DND-41 (cell line): ENCODE results near the gene MOBP.

Experiments
- ATAC-seq: fragments of 200-7000 bp; cut with Tn5 transposase; 3 replicates; pipeline ENCODE4 v1.9.1; 2021; ENCODE audit warnings: low read depth; ENCODE audit not compliant: insufficient read depth
- DNase-seq: peaks from one replicate; pipeline ENCODE4 v3.0.0-alpha.2; 2020
- H2AFZ ChIP-seq: 2 replicates; pipeline ENCODE4 v1.6.0; 2012; ENCODE audit warnings: low read depth, low read length
- H3K27ac ChIP-seq: 2 replicates; pipeline ENCODE4 v1.5.1; 2012; ENCODE audit warnings: low read length, inconsistent platforms
- H3K27me3 ChIP-seq: fragments of 200-600 bp; sonication (generic); 2 replicates; pipeline ENCODE4 v1.6.0; 2012; ENCODE audit warnings: low read length, mild to moderate bottlenecking, inconsistent platforms; ENCODE audit not compliant: insufficient read depth, poor library complexity
- H3K36me3 ChIP-seq: 2 replicates; pipeline ENCODE4 v1.5.1; 2012; ENCODE audit warnings: low read length, inconsistent platforms; ENCODE audit not compliant: insufficient read depth
- H3K4me1 ChIP-seq: 2 replicates; pipeline ENCODE4 v1.5.1; 2012; ENCODE audit warnings: mild to moderate bottlenecking, low read length; ENCODE audit not compliant: insufficient read depth
- H3K4me2 ChIP-seq: 2 replicates; pipeline ENCODE4 v1.6.0; 2012; ENCODE audit warnings: mild to moderate bottlenecking, moderate library complexity, low read length, inconsistent platforms; ENCODE audit not compliant: insufficient read depth
- H3K4me3 ChIP-seq, 2 experiments: fragments of 200-600 bp in 1 of 2; shearing (Covaris generic) in 1 of 2; 2 replicates each; pipeline ENCODE4 v1.5.1; 2012 to 2016; ENCODE audit warnings: inconsistent platforms in 2 of 2, low read length in 2 of 2, mild to moderate bottlenecking in 2 of 2, low read depth in 1 of 2, moderate library complexity in 1 of 2
- H3K79me2 ChIP-seq: 2 replicates; pipeline ENCODE4 v1.6.0; 2012; ENCODE audit warnings: low read length, inconsistent platforms; ENCODE audit not compliant: insufficient read depth
- H3K9ac ChIP-seq: 2 replicates; pipeline ENCODE4 v1.6.0; 2012; ENCODE audit warnings: low read depth, mild to moderate bottlenecking, inconsistent platforms, low read length, moderate library complexity
- H3K9me3 ChIP-seq: 2 replicates; pipeline ENCODE4 v1.5.1; 2012; ENCODE audit warnings: low read length, moderate library complexity, mild to moderate bottlenecking, inconsistent platforms; ENCODE audit not compliant: insufficient read depth, severe bottlenecking
- H4K20me1 ChIP-seq: 2 replicates; pipeline ENCODE4 v1.6.0; 2012; ENCODE audit warnings: low read length; ENCODE audit not compliant: insufficient read depth
- EZH2 ChIP-seq: IDR thresholded peaks from 3 replicates; pipeline ENCODE4 v1.6.1; 2012; ENCODE audit warnings: borderline replicate concordance, low read depth, mild to moderate bottlenecking, moderate library complexity, low read length, inconsistent platforms; ENCODE audit not compliant: severe bottlenecking
- TF ChIP-seq, protein P1 (sequence below): IDR thresholded peaks from 2 replicates; pipeline ENCODE4 v1.5.1; 2012; ENCODE audit warnings: borderline replicate concordance, low read length, moderate library complexity, mild to moderate bottlenecking; ENCODE audit not compliant: poor library complexity, severe bottlenecking; ENCODE audit errors: extremely low read depth

The MOBP gene

DNA sequence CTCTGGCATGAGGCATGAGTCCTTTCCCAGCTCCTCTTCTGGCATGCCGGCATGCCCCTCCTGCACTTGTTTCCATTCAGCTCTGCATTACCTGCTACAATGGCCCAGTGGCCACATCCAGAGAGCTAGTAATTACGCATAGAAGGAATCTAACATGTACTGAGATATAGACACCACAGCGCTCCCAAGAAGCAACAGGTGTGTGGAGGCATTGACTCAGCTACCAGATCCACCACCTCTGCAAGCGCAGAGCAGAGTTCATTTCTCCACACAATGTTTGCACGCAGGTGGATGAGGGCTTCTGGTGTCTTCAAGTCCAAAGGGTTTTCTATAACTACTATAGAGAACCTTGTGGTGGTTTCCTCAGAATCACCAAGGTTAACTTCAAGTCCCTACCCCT, 4.2 kb downstream of the MOBP start:
- TF ChIP-seq EZH2 = no peak
- TF ChIP-seq, protein P1, sequence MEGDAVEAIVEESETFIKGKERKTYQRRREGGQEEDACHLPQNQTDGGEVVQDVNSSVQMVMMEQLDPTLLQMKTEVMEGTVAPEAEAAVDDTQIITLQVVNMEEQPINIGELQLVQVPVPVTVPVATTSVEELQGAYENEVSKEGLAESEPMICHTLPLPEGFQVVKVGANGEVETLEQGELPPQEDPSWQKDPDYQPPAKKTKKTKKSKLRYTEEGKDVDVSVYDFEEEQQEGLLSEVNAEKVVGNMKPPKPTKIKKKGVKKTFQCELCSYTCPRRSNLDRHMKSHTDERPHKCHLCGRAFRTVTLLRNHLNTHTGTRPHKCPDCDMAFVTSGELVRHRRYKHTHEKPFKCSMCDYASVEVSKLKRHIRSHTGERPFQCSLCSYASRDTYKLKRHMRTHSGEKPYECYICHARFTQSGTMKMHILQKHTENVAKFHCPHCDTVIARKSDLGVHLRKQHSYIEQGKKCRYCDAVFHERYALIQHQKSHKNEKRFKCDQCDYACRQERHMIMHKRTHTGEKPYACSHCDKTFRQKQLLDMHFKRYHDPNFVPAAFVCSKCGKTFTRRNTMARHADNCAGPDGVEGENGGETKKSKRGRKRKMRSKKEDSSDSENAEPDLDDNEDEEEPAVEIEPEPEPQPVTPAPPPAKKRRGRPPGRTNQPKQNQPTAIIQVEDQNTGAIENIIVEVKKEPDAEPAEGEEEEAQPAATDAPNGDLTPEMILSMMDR = no peak
- H3K36me3 ChIP-seq = no peaks in the 10 kb centered on the region
- DNase-seq = no peak

DNA sequence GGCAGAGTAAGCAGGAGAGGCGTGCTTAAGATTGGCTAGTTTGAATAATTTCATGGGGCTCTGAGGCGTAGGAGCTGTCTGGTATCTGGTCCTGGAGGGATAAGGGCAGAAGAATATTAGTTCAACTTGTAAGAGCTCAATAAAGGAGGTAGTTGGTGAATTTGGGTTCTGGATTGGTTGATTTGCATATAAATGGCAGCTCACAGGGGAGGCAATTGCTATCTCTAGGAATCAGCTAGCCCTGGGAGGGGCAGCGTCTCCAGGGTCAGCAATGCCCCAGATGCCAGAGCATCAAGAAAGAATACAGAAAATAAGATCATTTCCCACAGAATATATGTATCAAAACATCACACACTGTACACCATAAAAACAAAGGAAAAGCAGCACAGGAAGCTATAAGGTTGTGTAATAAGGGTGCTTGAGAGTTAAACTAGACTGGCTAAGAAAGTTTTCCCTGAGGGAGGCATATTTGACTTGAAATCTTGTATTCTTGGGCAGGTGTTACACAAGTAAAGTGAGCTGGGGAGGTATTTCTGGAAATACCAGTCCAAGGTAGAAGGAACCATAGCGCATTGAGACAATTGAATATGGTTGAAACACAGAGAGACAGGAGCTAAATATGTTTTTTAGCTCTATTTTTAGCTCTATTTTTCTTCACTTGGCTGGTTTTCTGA, 6.1 kb downstream of the MOBP start:
- no peak for TF ChIP-seq EZH2
- TF ChIP-seq, protein P1 = no peak
- Histone ChIP-seq H3K4me3 (no peak overlapping the region), H4K20me1 (no peaks in the 10 kb centered on the region), H3K27ac (no peak overlapping the region), H3K4me2 (no peak overlapping the region), H2AFZ (no peak overlapping the region), H3K9ac (no peak overlapping the region), H3K79me2 (no peaks in the 10 kb centered on the region), H3K27me3 (peaks cover 6% of the 10 kb centered on the region), H3K9me3 (peaks cover 5% of the 10 kb centered on the region), H3K36me3 (no peaks in the 10 kb centered on the region), H3K4me1 (no peaks in the 10 kb centered on the region)
- ATAC-seq (no peak), DNase-seq (no peak)

More for the DNA sequence above, 4.2 kb downstream of the MOBP start:
- Histone ChIP-seq H3K4me1 (no peaks in the 10 kb centered on the region), H4K20me1 (no peaks in the 10 kb centered on the region), H2AFZ (no peak overlapping the region), H3K27ac (no peak overlapping the region), H3K27me3 (peaks cover 11% of the 10 kb centered on the region), H3K4me2 (no peak overlapping the region), H3K9ac (no peak overlapping the region), H3K9me3 (peaks cover 2% of the 10 kb centered on the region), H3K4me3 (no peak overlapping the region), H3K79me2 (no peaks in the 10 kb centered on the region)
- no peak for ATAC-seq

DNA sequence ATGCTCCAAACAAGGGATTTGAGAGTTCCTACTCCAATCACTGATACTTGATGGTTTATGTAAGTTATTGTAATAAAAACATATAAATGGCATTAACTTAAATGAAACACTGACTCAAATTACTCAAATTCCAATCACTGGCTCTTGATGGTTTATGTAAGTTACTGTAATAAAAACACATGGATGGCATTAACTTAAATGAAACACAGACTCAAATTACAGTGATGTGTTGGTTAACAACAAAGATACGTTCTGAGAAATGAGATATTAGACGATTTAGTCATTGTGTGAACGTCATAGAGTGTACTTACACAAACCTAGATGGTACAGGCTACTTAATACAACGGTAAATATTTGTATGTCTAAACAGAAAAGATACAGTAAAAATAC, 6.6 kb downstream of the MOBP start:
- H3K27ac ChIP-seq = no peak overlapping the region
- no peak for TF ChIP-seq EZH2
- TF ChIP-seq, protein P1 = no peak
- DNase-seq (no peak), ATAC-seq (no peak)
- H3K79me2 ChIP-seq = no peaks in the 10 kb centered on the region
- no peak overlapping the region for H3K4me2 ChIP-seq
- H4K20me1 ChIP-seq = no peaks in the 10 kb centered on the region
- H2AFZ ChIP-seq = no peak overlapping the region
- H3K36me3 ChIP-seq = no peaks in the 10 kb centered on the region
- H3K27me3 ChIP-seq = peaks cover 6% of the 10 kb centered on the region
- H3K9me3 ChIP-seq = peaks cover 5% of the 10 kb centered on the region
- no peaks in the 10 kb centered on the region for H3K4me1 ChIP-seq
- no peak overlapping the region for H3K4me3 ChIP-seq
- no peak overlapping the region for H3K9ac ChIP-seq

DNA sequence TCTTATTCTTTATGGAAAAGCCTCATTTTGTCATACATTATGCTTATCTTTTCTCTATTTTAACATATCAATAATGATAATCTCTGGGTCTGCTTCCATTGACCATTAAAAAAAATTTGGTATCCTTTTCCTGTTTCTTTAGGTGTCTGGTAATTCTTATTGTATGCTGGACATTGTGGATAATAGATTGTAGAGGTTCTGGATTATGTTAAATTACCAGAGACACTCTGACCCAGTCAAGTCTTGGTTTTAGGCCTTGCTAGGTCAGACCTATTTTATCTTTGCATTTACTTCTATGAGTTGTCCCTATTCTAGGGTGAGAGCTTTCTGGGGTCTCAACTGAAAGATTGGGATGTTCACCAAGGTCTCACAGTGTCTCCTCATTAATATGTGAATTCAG, 9.3 kb downstream of the MOBP start:
- no peak for ATAC-seq
- no peak overlapping the region for H3K4me3 ChIP-seq
- H3K27me3 ChIP-seq = peaks cover 6% of the 10 kb centered on the region
- DNase-seq = no peak
- TF ChIP-seq, protein P1 = no peak
- TF ChIP-seq EZH2 = no peak
- H3K9me3 ChIP-seq = peaks cover 5% of the 10 kb centered on the region
- H3K79me2 ChIP-seq = no peaks in the 10 kb centered on the region
- no peaks in the 10 kb centered on the region for H3K4me1 ChIP-seq
- H3K36me3 ChIP-seq = no peaks in the 10 kb centered on the region
- no peak overlapping the region for H2AFZ ChIP-seq
- H4K20me1 ChIP-seq = no peaks in the 10 kb centered on the region
- no peak overlapping the region for H3K27ac ChIP-seq
- no peak overlapping the region for H3K9ac ChIP-seq
- H3K4me2 ChIP-seq = no peak overlapping the region
